Measurements from ENCODE around the gene PIK3R1.

GRCh38 chr5:68287976-68288706 is 72.6 kb downstream of the PIK3R1 start:
- TF ChIP-seq CTCF (IDR thresholded peaks at IDR 0.05) (no peak), POLR2A (IDR thresholded peaks at IDR 0.05) (no peak)

Data from stomach (tissue), 4 donors.